ENCODE measurements around the gene ABRACL. TPM values are rescaled to one million over a fixed set of nuclear protein-coding genes. Genes with fewer than 3 reads are reported as not detected.

The ABRACL gene
- total RNA-seq, 1 donor from 2014 or later = 33.2 TPM

DNA sequence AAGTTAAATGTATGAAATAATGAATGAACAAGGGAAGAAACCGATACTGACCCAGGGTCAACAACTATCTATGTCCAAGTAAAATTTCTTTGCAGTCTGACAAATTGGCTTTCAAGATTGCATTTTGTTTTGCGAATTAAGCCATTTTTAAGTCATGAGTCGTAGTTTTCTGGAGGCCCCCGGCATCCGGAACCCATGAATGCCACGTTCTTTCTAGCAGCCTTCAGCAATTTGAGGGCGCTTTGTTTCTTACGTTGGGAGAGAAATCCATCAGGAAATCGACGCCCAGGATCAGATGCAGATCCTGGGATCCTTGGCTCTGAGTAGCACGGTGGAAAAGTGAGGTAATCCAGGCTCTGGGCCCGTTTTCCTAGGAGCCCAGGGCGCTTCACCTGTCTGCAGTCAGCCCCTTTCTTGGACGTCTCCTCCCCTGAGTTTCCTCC lies 309 bp upstream of the ABRACL start:
- TF ChIP-seq, protein P1, sequence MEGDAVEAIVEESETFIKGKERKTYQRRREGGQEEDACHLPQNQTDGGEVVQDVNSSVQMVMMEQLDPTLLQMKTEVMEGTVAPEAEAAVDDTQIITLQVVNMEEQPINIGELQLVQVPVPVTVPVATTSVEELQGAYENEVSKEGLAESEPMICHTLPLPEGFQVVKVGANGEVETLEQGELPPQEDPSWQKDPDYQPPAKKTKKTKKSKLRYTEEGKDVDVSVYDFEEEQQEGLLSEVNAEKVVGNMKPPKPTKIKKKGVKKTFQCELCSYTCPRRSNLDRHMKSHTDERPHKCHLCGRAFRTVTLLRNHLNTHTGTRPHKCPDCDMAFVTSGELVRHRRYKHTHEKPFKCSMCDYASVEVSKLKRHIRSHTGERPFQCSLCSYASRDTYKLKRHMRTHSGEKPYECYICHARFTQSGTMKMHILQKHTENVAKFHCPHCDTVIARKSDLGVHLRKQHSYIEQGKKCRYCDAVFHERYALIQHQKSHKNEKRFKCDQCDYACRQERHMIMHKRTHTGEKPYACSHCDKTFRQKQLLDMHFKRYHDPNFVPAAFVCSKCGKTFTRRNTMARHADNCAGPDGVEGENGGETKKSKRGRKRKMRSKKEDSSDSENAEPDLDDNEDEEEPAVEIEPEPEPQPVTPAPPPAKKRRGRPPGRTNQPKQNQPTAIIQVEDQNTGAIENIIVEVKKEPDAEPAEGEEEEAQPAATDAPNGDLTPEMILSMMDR (IDR thresholded peaks at IDR 0.05; ENCODE audit: partially characterized antibody, unreplicated experiment) = no peak
- Mint-ChIP-seq H3K36me3 (ENCODE audit: unreplicated experiment) (no peaks in the 10 kb centered on the region), H3K9me3 (ENCODE audit: unreplicated experiment) (peaks cover 12% of the 10 kb centered on the region), H3K27me3 (ENCODE audit: unreplicated experiment) (peaks cover 5% of the 10 kb centered on the region), H3K27ac (ENCODE audit: unreplicated experiment) (peak overlapping the region; percentile 95), H3K4me3 (ENCODE audit: unreplicated experiment) (peak overlapping the region; percentile 96), H3K4me1 (ENCODE audit: low read depth, unreplicated experiment) (peaks cover 16% of the 10 kb centered on the region)
- DNase-seq = no peak

DNA sequence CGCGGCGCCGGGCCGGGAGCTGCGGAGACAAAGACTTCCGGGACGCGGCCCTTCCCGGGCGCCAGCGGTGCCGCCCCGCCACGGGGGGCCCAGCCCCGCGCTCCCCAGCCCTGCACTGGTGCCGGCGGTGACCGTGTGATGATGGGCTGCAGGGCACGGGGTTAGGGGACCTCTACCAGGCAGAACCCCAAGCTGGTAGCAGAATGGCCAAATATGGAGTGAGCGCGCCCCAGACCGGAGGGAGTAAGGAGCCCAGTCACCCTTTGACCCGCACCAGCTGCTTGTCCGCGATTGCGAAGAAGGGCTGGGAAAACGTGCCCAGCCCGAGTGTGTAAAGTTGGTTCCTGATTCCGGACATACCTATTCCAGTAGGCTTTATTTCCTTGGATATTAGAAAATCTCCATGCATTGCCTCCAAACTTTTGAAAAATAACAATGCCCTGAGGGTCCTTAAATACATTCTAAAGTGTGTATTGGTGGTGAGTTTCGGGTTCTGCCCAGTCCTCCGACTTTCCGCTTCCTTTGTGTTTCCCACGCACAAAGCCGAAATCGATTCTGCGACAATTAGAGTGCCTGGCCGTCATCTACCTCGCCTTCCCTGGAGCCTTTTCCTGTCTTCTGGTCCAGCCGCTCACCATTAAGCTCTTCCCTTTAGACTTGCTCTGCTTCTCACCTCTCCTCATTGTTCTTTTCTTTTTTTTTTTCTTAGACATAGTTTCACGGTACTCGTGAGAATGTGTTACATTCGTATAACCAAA lies 1.1 kb downstream of the ABRACL start:
- peaks cover 5% of the 10 kb centered on the region for H3K27me3 Mint-ChIP-seq (ENCODE audit: unreplicated experiment)
- H3K9me3 Mint-ChIP-seq (ENCODE audit: unreplicated experiment) = peaks cover 15% of the 10 kb centered on the region
- H3K4me3 Mint-ChIP-seq (ENCODE audit: unreplicated experiment) = no peak overlapping the region
- peak; percentile 66 for DNase-seq
- no peak overlapping the region for H3K27ac Mint-ChIP-seq (ENCODE audit: unreplicated experiment)
- H3K36me3 Mint-ChIP-seq (ENCODE audit: unreplicated experiment) = no peaks in the 10 kb centered on the region
- TF ChIP-seq, protein P1 (IDR thresholded peaks at IDR 0.05; ENCODE audit: partially characterized antibody, unreplicated experiment) = no peak
- H3K4me1 Mint-ChIP-seq (ENCODE audit: low read depth, unreplicated experiment) = peaks cover 21% of the 10 kb centered on the region

DNA sequence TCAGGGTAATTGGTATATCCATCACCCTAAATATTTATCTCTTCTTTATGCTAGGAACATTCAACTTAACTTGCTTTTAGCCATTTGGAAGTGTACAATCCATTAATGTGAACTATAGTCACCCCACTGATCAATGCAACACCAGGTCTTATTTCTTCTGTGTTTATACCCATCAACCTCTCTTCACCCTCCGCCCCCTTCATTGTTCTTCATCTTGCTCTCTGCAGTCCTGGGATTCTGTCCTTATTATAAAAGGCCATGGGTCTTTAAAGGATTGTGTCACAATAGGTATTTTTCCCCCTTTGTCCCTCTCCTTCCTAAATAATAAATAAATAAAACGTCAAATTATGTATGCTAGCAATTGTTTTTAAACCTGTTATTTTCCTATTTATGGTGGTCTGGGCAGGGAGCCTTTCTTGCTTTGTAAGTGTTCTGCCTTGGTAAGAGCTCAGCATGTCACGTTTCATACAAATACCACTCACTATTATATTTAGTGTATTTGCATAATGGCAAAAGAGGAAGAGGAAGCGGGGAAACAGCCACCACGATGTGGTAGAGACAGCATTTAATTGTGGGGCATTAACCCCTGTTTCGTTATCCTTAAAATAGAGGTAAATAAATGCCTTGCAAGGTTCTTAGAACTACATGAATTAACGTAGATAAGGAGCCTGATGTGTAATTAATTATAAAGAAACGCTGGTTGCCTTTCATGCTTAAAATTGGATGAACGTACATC lies 1.9 kb downstream of the ABRACL start:
- no peak for DNase-seq
- H3K4me3 Mint-ChIP-seq (ENCODE audit: unreplicated experiment) = no peak overlapping the region
- no peaks in the 10 kb centered on the region for H3K36me3 Mint-ChIP-seq (ENCODE audit: unreplicated experiment)
- H3K4me1 Mint-ChIP-seq (ENCODE audit: low read depth, unreplicated experiment) = peaks cover 21% of the 10 kb centered on the region
- TF ChIP-seq, protein P1 (IDR thresholded peaks at IDR 0.05; ENCODE audit: partially characterized antibody, unreplicated experiment) = no peak
- H3K27ac Mint-ChIP-seq (ENCODE audit: unreplicated experiment) = no peak overlapping the region
- H3K27me3 Mint-ChIP-seq (ENCODE audit: unreplicated experiment) = peaks cover 5% of the 10 kb centered on the region
- peaks cover 15% of the 10 kb centered on the region for H3K9me3 Mint-ChIP-seq (ENCODE audit: unreplicated experiment)

DNA sequence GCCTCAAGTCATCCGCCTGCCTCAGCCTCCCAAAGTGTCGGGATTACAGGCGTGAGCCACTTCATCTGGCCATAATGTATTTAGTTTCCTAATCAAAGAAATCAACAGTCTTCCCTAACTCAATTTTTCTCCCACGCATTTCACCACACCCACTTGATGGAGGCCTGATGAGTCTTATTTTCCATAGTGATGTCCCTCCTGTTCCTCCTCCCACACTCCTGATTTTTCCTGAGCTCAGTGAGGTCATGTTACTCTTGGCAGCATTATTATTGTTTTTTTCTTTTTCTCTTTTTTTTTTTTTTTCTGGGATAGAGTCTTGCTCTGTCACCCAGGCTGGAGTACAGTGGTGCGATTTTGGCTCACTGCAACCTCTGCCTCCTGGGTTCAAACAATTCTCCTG lies 8.9 kb downstream of the ABRACL start:
- no peaks in the 10 kb centered on the region for H3K36me3 Mint-ChIP-seq (ENCODE audit: unreplicated experiment)
- TF ChIP-seq, protein P1 (IDR thresholded peaks at IDR 0.05; ENCODE audit: partially characterized antibody, unreplicated experiment) = no peak
- no peak overlapping the region for H3K4me3 Mint-ChIP-seq (ENCODE audit: unreplicated experiment)
- no peak for DNase-seq
- H3K4me1 Mint-ChIP-seq (ENCODE audit: low read depth, unreplicated experiment) = peaks cover 12% of the 10 kb centered on the region
- H3K27ac Mint-ChIP-seq (ENCODE audit: unreplicated experiment) = no peak overlapping the region
- peaks cover 2% of the 10 kb centered on the region for H3K9me3 Mint-ChIP-seq (ENCODE audit: unreplicated experiment)
- no peaks in the 10 kb centered on the region for H3K27me3 Mint-ChIP-seq (ENCODE audit: unreplicated experiment)

DNA sequence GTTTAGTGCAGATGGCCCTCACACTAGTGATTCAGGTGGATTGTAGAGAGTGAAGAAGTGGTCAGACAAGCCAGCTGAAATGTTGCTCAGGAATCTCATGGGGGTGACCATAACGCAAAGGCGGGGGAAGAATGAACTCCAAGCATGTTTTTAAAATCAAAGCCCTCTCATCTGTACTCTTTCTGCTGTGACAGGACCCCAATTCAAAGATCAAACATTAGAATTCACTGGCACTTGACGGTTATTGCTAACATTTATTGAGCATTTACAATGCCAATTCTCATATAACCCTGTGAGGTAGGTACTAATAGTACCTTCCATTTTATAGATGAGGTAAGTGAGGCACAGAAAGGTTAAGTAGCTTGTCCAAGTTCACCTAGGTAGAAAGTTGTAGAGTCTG lies 15.7 kb downstream of the ABRACL start:
- no peaks in the 10 kb centered on the region for H3K9me3 Mint-ChIP-seq (ENCODE audit: unreplicated experiment)
- H3K27ac Mint-ChIP-seq (ENCODE audit: unreplicated experiment) = no peak overlapping the region
- no peaks in the 10 kb centered on the region for H3K36me3 Mint-ChIP-seq (ENCODE audit: unreplicated experiment)
- DNase-seq = no peak
- no peak overlapping the region for H3K4me3 Mint-ChIP-seq (ENCODE audit: unreplicated experiment)
- H3K27me3 Mint-ChIP-seq (ENCODE audit: unreplicated experiment) = no peaks in the 10 kb centered on the region
- TF ChIP-seq, protein P1 (IDR thresholded peaks at IDR 0.05; ENCODE audit: partially characterized antibody, unreplicated experiment) = no peak
- H3K4me1 Mint-ChIP-seq (ENCODE audit: low read depth, unreplicated experiment) = no peaks in the 10 kb centered on the region

All from glutamatergic neuron (in vitro differentiated cells).